Measurements from ENCODE around the gene KLF2. TPM values are rescaled to one million over a fixed set of nuclear protein-coding genes. Genes with fewer than 3 reads are reported as not detected.
A peak's percentile ranks its signal among the peaks of the same experiment; 100 is the strongest.
"Not testable (repeated sequence)": the region's sequence is repeated elsewhere in the genome, so short reads cannot be mapped to it uniquely, and the experiment has no call there.

The KLF2 gene
- 10 to 100 TPM; 12.9 to 18.7 TPM for total RNA-seq

- no peak for TF ChIP-seq CTCF (IDR thresholded peaks at IDR 0.05)
- Histone ChIP-seq H3K36me3 (no peaks in the 10 kb centered on the region), H3K4me1 (peaks cover 3% of the 10 kb centered on the region), H3K4me3 (peak within 1 kb of the TSS; percentile 82), H3K27ac (peak within 1 kb of the TSS; percentile 84), H3K9me3 (no peaks in the 10 kb centered on the region), H3K27me3 (no peaks in the 10 kb centered on the region), H3K9ac (ENCODE audit: low read depth in 2 of 2, low read length in 2 of 2) (peak within 1 kb of the TSS; percentile 61 to 79)
- peak; percentile 87 for DNase-seq
- intact Hi-C loops (cut with DNase I): no loop called here
These were observed at the start of gene KLF2 for GRCh38 chr19:16324384-16325160. Gene KLF2, plus strand, starts transcription at chr19:16324826. Its CDS starts 98 bp downstream, at chr19:16324924.

GRCh38 chr19:16280306-16280705, 44.3 kb upstream of the KLF2 start:
- no peak for TF ChIP-seq CTCF (IDR thresholded peaks at IDR 0.05)
- no peaks in the 10 kb centered on the region for H3K27me3 ChIP-seq
- no peaks in the 10 kb centered on the region for H3K36me3 ChIP-seq
- H3K9ac ChIP-seq (ENCODE audit: low read depth in 2 of 2, low read length in 2 of 2): no peak overlapping the region
- H3K4me1 ChIP-seq: no peaks in the 10 kb centered on the region
- no peaks in the 10 kb centered on the region for H3K9me3 ChIP-seq
- no peak overlapping the region for H3K27ac ChIP-seq
- intact Hi-C loops (cut with DNase I): no loop called here
- DNase-seq: no peak
- H3K4me3 ChIP-seq: no peak overlapping the region

GRCh38 chr19:16281743-16282142, 42.9 kb upstream of the KLF2 start:
- intact Hi-C loops (cut with DNase I): no loop called here

GRCh38 chr19:16283210-16284061, 41.2 kb upstream of the KLF2 start:
- H3K36me3 ChIP-seq: no peaks in the 10 kb centered on the region
- intact Hi-C loops (cut with DNase I): no loop called here
- H3K9me3 ChIP-seq: no peaks in the 10 kb centered on the region
- no peaks in the 10 kb centered on the region for H3K27me3 ChIP-seq
- peak; percentile 39 for DNase-seq
- peak overlapping the region; percentile 71 for H3K27ac ChIP-seq
- no peaks in the 10 kb centered on the region for H3K4me1 ChIP-seq
- H3K4me3 ChIP-seq: no peak overlapping the region
- TF ChIP-seq CTCF (IDR thresholded peaks at IDR 0.05): no peak
- peak overlapping the region; percentile 40 to 49 for H3K9ac ChIP-seq (ENCODE audit: low read depth in 2 of 2, low read length in 2 of 2)

More at GRCh38 chr19:16281743-16282142, 42.9 kb upstream of the KLF2 start:
- no peaks in the 10 kb centered on the region for H3K9me3 ChIP-seq
- DNase-seq: no peak
- H3K36me3 ChIP-seq: no peaks in the 10 kb centered on the region
- H3K4me1 ChIP-seq: no peaks in the 10 kb centered on the region
- TF ChIP-seq CTCF (IDR thresholded peaks at IDR 0.05): no peak
- H3K4me3 ChIP-seq: no peak overlapping the region
- H3K27me3 ChIP-seq: no peaks in the 10 kb centered on the region
- no peak overlapping the region for H3K9ac ChIP-seq (ENCODE audit: low read depth in 2 of 2, low read length in 2 of 2)
- no peak overlapping the region for H3K27ac ChIP-seq

GRCh38 chr19:16284505-16284904, 40.1 kb upstream of the KLF2 start:
- no peak overlapping the region for H3K9ac ChIP-seq (ENCODE audit: low read depth in 2 of 2, low read length in 2 of 2)
- H3K27me3 ChIP-seq: no peaks in the 10 kb centered on the region
- DNase-seq: no peak
- H3K36me3 ChIP-seq: no peaks in the 10 kb centered on the region
- H3K4me1 ChIP-seq: no peaks in the 10 kb centered on the region
- TF ChIP-seq CTCF (IDR thresholded peaks at IDR 0.05): no peak
- intact Hi-C loops (cut with DNase I): no loop called here
- H3K9me3 ChIP-seq: no peaks in the 10 kb centered on the region
- no peak overlapping the region for H3K4me3 ChIP-seq
- peak overlapping the region; percentile 71 for H3K27ac ChIP-seq

- H3K4me3 ChIP-seq; intact Hi-C loops (cut with DNase I); H3K9ac ChIP-seq (ENCODE audit: low read depth in 2 of 2, low read length in 2 of 2); H3K36me3 ChIP-seq; H3K9me3 ChIP-seq; H3K27me3 ChIP-seq; H3K4me1 ChIP-seq; DNase-seq; H3K27ac ChIP-seq: not testable (repeated sequence)
These were observed 39.5 kb upstream of the KLF2 start for GRCh38 chr19:16285079-16285478.
